ENCODE results near the gene GSG1L. TPM values are rescaled to one million over a fixed set of nuclear protein-coding genes. Genes with fewer than 3 reads are reported as not detected.
"Not testable (repeated sequence)": the region's sequence is repeated elsewhere in the genome, so short reads cannot be mapped to it uniquely, and the experiment has no call there.

The GSG1L gene
- total and polyA plus RNA-seq, 2 experiments from 2014 or later, result not detected

DNA sequence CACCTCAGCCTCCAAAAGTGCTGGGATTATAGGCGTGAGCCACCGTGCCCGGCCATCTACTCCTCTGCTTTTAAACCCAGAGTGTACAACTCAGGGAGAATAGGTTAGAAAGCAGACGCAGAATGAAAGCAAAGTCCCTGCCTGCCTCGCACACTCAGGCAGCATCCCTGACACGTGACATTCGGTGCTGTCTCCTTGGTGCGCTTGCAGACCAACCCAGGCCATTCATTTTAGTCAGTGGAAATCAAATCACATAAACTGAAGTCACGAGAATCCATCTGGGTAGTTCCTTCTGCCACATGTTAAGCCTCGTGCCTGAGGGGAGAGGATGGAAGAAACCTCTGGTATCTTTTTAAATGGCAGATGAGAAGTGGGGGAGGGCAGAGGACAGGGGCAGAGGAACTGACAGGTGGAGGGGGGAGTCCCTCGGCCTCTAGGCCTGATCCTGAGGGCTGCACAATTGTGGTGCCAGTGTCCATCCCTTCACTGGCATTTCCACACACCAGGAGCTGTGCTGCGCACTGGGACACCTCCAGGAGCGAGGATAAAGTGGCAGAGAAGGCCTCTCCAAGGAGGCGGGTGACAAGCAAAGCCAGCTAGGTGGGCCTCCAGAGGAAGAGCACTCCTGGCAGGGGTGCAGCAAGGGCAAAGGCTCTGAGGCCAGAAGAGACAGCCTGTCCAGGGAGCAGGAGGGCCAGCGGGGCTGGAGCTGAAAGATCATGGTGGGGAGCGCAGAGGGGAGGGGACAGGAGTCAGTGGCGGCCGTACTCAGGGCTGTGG, 317.2 kb downstream of the GSG1L start:
- Histone ChIP-seq H3K4me2 (no peak overlapping the region), H3K9me2 (replicated peaks; ENCODE audit: insufficient read depth) (no peaks in the 10 kb centered on the region), H4K20me1 (ENCODE audit: insufficient read depth, poor library complexity, severe bottlenecking) (no peaks in the 10 kb centered on the region), H3K27me3 (no peaks in the 10 kb centered on the region), H2AFZ (no peak overlapping the region), H3K4me1 (ENCODE audit: insufficient read depth) (no peaks in the 10 kb centered on the region), H3K79me2 (no peaks in the 10 kb centered on the region), H3K36me3 (replicated peaks; ENCODE audit: insufficient read depth, low read depth) (no peaks in the 10 kb centered on the region), H3K27ac (no peak overlapping the region), H3K4me3 (no peak overlapping the region), H3K9me3 (ENCODE audit: low read depth) (no peaks in the 10 kb centered on the region)
- TF ChIP-seq EZH2phosphoT487 (IDR thresholded peaks at IDR 0.05; ENCODE audit: low read depth, severe bottlenecking, unreplicated experiment), result no peak
- TF ChIP-seq, protein P1, sequence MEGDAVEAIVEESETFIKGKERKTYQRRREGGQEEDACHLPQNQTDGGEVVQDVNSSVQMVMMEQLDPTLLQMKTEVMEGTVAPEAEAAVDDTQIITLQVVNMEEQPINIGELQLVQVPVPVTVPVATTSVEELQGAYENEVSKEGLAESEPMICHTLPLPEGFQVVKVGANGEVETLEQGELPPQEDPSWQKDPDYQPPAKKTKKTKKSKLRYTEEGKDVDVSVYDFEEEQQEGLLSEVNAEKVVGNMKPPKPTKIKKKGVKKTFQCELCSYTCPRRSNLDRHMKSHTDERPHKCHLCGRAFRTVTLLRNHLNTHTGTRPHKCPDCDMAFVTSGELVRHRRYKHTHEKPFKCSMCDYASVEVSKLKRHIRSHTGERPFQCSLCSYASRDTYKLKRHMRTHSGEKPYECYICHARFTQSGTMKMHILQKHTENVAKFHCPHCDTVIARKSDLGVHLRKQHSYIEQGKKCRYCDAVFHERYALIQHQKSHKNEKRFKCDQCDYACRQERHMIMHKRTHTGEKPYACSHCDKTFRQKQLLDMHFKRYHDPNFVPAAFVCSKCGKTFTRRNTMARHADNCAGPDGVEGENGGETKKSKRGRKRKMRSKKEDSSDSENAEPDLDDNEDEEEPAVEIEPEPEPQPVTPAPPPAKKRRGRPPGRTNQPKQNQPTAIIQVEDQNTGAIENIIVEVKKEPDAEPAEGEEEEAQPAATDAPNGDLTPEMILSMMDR (IDR thresholded peaks at IDR 0.05; ENCODE audit: poor library complexity), result no peak
- no peak for TF ChIP-seq EZH2 (IDR thresholded peaks at IDR 0.05; ENCODE audit: borderline replicate concordance)
- WGBS (ENCODE audit: low lambda C conversion rate, missing lambda C conversion rate), result 93% methylated on average over 18 of the region's 18 CpGs
- DNase-seq (ENCODE audit: low spot score), result no peak

DNA sequence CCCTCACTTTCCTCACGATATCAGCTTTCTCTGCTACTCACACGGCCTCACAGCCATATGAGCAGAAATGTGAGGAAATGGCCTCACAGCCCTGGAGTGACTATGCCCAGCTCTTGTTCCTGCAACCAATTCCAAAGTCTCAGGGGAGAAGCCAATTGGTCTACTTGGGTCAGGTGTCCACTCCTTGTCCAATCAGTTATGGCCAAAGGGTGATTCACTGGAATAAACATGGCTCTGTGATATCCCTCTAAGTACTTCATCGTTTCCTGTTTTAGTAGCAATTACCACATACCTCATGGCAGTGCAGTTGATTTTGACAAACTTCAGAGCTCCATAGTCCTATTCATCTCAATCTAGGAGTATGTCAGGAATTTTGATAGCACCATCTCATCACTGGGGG, 318.2 kb downstream of the GSG1L start:
- H3K27me3 ChIP-seq, result no peaks in the 10 kb centered on the region
- no peaks in the 10 kb centered on the region for H4K20me1 ChIP-seq (ENCODE audit: insufficient read depth, poor library complexity, severe bottlenecking)
- no peaks in the 10 kb centered on the region for H3K79me2 ChIP-seq
- no peaks in the 10 kb centered on the region for H3K4me1 ChIP-seq (ENCODE audit: insufficient read depth)
- no peak for DNase-seq (ENCODE audit: low spot score)
- H3K9me3 ChIP-seq (ENCODE audit: low read depth), result no peaks in the 10 kb centered on the region
- H2AFZ ChIP-seq, result no peak overlapping the region
- no peak overlapping the region for H3K27ac ChIP-seq
- no peaks in the 10 kb centered on the region for H3K36me3 ChIP-seq (replicated peaks; ENCODE audit: insufficient read depth, low read depth)
- TF ChIP-seq EZH2phosphoT487 (IDR thresholded peaks at IDR 0.05; ENCODE audit: low read depth, severe bottlenecking, unreplicated experiment), result no peak
- TF ChIP-seq EZH2 (IDR thresholded peaks at IDR 0.05; ENCODE audit: borderline replicate concordance), result no peak
- TF ChIP-seq, protein P1 (IDR thresholded peaks at IDR 0.05; ENCODE audit: poor library complexity), result no peak
- no peak overlapping the region for H3K4me3 ChIP-seq
- WGBS (ENCODE audit: low lambda C conversion rate, missing lambda C conversion rate), result 88% methylated on average over 3 of the region's 3 CpGs
- no peaks in the 10 kb centered on the region for H3K9me2 ChIP-seq (replicated peaks; ENCODE audit: insufficient read depth)
- H3K4me2 ChIP-seq, result no peak overlapping the region

DNA sequence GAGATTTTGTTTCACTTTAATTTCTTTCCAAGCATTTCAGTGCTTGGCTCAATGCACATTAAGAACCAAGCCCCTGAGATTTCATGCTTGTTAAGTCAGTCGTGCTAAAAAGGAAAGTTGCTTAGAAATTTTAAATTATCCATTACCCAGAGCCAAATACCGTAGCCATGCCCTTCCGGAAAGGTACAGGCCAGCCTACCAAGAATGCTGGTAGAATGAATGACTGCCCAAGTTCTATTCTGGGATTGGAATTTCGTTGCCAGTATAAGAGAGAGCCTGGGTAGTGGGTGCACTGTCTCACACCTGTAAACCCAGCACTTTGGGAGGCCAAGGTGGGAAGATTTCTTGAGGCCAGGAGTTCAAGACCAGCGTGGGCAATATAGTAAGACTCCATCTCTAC, 319.6 kb downstream of the GSG1L start:
- Histone ChIP-seq H3K27ac (no peak overlapping the region), H3K4me2 (no peak overlapping the region), H3K4me3 (no peak overlapping the region), H3K4me1 (ENCODE audit: insufficient read depth) (no peaks in the 10 kb centered on the region), H3K9me2 (replicated peaks; ENCODE audit: insufficient read depth) (no peaks in the 10 kb centered on the region), H3K79me2 (no peaks in the 10 kb centered on the region), H3K9me3 (ENCODE audit: low read depth) (no peaks in the 10 kb centered on the region), H3K36me3 (replicated peaks; ENCODE audit: insufficient read depth, low read depth) (no peaks in the 10 kb centered on the region), H3K27me3 (no peaks in the 10 kb centered on the region), H4K20me1 (ENCODE audit: insufficient read depth, poor library complexity, severe bottlenecking) (no peaks in the 10 kb centered on the region), H2AFZ (no peak overlapping the region)
- TF ChIP-seq EZH2phosphoT487 (IDR thresholded peaks at IDR 0.05; ENCODE audit: low read depth, severe bottlenecking, unreplicated experiment) (no peak), EZH2 (IDR thresholded peaks at IDR 0.05; ENCODE audit: borderline replicate concordance) (no peak)
- TF ChIP-seq, protein P1 (IDR thresholded peaks at IDR 0.05; ENCODE audit: poor library complexity), result no peak
- no peak for DNase-seq (ENCODE audit: low spot score)
- WGBS (ENCODE audit: low lambda C conversion rate, missing lambda C conversion rate), result 96% methylated on average over 5 of the region's 5 CpGs

DNA sequence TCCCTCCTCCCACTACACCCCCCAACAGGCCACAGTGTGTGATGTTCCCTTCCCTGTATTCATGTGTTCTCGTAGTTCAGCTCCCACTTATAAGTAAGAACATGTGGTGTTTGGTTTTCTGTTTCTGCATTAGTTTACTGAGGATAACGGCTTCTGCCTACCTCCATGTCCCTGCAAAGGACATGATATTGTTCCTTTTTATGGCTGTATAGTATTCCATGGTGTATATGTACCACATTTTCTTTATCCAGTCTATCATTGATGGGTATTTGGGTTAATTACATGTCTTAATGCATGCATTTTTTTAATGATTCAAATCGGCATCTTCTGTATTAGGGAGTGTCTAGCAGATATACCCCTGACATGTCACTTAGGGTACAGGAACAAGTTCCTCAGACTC, 320.5 kb downstream of the GSG1L start:
- H3K36me3 ChIP-seq (replicated peaks; ENCODE audit: insufficient read depth, low read depth); DNase-seq (ENCODE audit: low spot score); H3K4me3 ChIP-seq; H4K20me1 ChIP-seq (ENCODE audit: insufficient read depth, poor library complexity, severe bottlenecking); H3K9me2 ChIP-seq (replicated peaks; ENCODE audit: insufficient read depth); H3K27me3 ChIP-seq; H3K9me3 ChIP-seq (ENCODE audit: low read depth); H3K79me2 ChIP-seq; H2AFZ ChIP-seq; H3K4me2 ChIP-seq; H3K27ac ChIP-seq; H3K4me1 ChIP-seq (ENCODE audit: insufficient read depth): not testable (repeated sequence)
- 98% methylated on average over 3 of the region's 3 CpGs for WGBS (ENCODE audit: low lambda C conversion rate, missing lambda C conversion rate)
